ENCODE measurements around the gene HDGF. TPM values are rescaled to one million over a fixed set of nuclear protein-coding genes. Genes with fewer than 3 reads are reported as not detected.

Gene HDGF
- total and polyA plus RNA-seq, 9 of the 15 experiments (the other 6 are each of a cell fraction or from before 2014, with no cell fraction given), result 38.8 to 601 (median 400) TPM

GRCh38 chr1:156767101-156767878 lies 15.8 kb upstream of the HDGF start, which contains the start of gene PRCC (continued):
- TF ChIP-seq CUX1 (CRISPR knock-in tag; IDR thresholded peaks at IDR 0.05) (0 out of 2 replicates have a peak, but pooled peaks have one; percentile 51), PML (IDR thresholded peaks at IDR 0.05; ENCODE audit: low read length) (peak; percentile 42; the same call in 1 of the 2 replicates), ZFP30 (CRISPR knock-in tag; IDR thresholded peaks at IDR 0.05; ENCODE audit: borderline replicate concordance) (no peak), ZFP36 (IDR thresholded peaks at IDR 0.05; ENCODE audit: low read depth, low read length, partially characterized antibody) (no peak), ETV1 (tag; conservative IDR thresholded peaks at IDR 0.05; ENCODE audit: low read depth) (no peak), SRSF9 (IDR thresholded peaks at IDR 0.05; ENCODE audit: borderline replicate concordance, low read depth, low read length) (no peak), EHMT2 (IDR thresholded peaks at IDR 0.05) (no peak), GTF2B (IDR thresholded peaks at IDR 0.05; ENCODE audit: extremely low read depth, insufficient read length) (no peak), CREB1 (IDR thresholded peaks at IDR 0.05) (peak; percentile 90), CREB1 (CRISPR knock-in tag; IDR thresholded peaks at IDR 0.05) (peak; percentile 81), RBM25 (IDR thresholded peaks at IDR 0.05; ENCODE audit: low read depth, low read length, severe bottlenecking) (no peak), ZNF408 (CRISPR knock-in tag; IDR thresholded peaks at IDR 0.05; ENCODE audit: low read depth) (no peak), ELK3 (CRISPR knock-in tag; IDR thresholded peaks at IDR 0.05) (no peak), ARID3A (IDR thresholded peaks at IDR 0.05; ENCODE audit: borderline replicate concordance, low read depth, low read length) (no peak), SRF (CRISPR knock-in tag; IDR thresholded peaks at IDR 0.05) (peak in 1 of 2 experiments; percentile 70; a peak in 1 of 4 replicates), DEAF1 (CRISPR knock-in tag; IDR thresholded peaks at IDR 0.05) (no peak)

Data from K562 (cell line).